GM21515 (cell line): ENCODE measurements around the gene ATF5.
"Not testable (repeated sequence)": the region's sequence is repeated elsewhere in the genome, so short reads cannot be mapped to it uniquely, and the experiment has no call there.

Experiments used
- ATAC-seq: cut with Tn5 transposase; IDR thresholded peaks from one replicate; pipeline ENCODE4 v1.9.1; 2021; ENCODE audit not compliant: unreplicated experiment

Gene ATF5

GRCh38 chr19:49921871-49922795 lies 6.9 kb upstream of the ATF5 start:
- ATAC-seq = no peak

- no peak for ATAC-seq
Measured at GRCh38 chr19:49923055-49924003, 5.7 kb upstream of the ATF5 start.

- ATAC-seq = no peak
Measured at GRCh38 chr19:49924004-49924880, 4.8 kb upstream of the ATF5 start.

- ATAC-seq = not testable (repeated sequence)
Measured at GRCh38 chr19:49924881-49925210, 4.2 kb upstream of the ATF5 start.

GRCh38 chr19:49925486-49925885 lies 3.5 kb upstream of the ATF5 start:
- no peak for ATAC-seq

- no peak for ATAC-seq
Measured at GRCh38 chr19:49926515-49926914, 2.5 kb upstream of the ATF5 start.

- no peak for ATAC-seq
Measured at GRCh38 chr19:49927526-49928264, 1.3 kb upstream of the ATF5 start.

GRCh38 chr19:49929611-49930482 lies 842 bp downstream of the ATF5 start:
- peak; percentile 54 for ATAC-seq

GRCh38 chr19:49930483-49931011 lies 1.5 kb downstream of the ATF5 start:
- ATAC-seq = no peak

- no peak for ATAC-seq
Measured at GRCh38 chr19:49931293-49932040, 2.5 kb downstream of the ATF5 start.

- ATAC-seq = no peak
Measured at GRCh38 chr19:49932041-49932451, 3.0 kb downstream of the ATF5 start.

GRCh38 chr19:49932731-49933131 lies 3.7 kb downstream of the ATF5 start:
- ATAC-seq = no peak

GRCh38 chr19:49933643-49934042 lies 4.6 kb downstream of the ATF5 start:
- no peak for ATAC-seq

GRCh38 chr19:49936549-49936948 lies 7.5 kb downstream of the ATF5 start:
- no peak for ATAC-seq

- ATAC-seq = no peak
Measured at GRCh38 chr19:49937750-49938381, 8.9 kb downstream of the ATF5 start.

- ATAC-seq = no peak
Measured at GRCh38 chr19:49938662-49939061, 9.7 kb downstream of the ATF5 start.

- no peak for ATAC-seq
Measured at GRCh38 chr19:49939721-49940481, 10.9 kb downstream of the ATF5 start.
